WTC11 (cell line): ENCODE results near the gene PRXL2B. TPM values are rescaled to one million over a fixed set of nuclear protein-coding genes. Genes with fewer than 3 reads are reported as not detected.
A peak's percentile ranks its signal among the peaks of the same experiment; 100 is the strongest.

ENCODE experiments used
- ATAC-seq: fragments of 200-7000 bp; cut with Tn5 transposase; 2 replicates; pipeline ENCODE4 v1.10.0; 2021; ENCODE audit warnings: mild to moderate bottlenecking, moderate library complexity
- CTCF ChIA-PET: fragments of 300-600 bp; sonication (Branson Sonifier 250); formaldehyde crosslinking; loops from one replicate; lab custom pipeline; 2021; ENCODE audit warnings: antibody characterized with exemption; lab: Charles Lee
- POLR2A ChIA-PET: fragments of 350-600 bp; sonication (Branson Sonifier 250); formaldehyde crosslinking; loops from one replicate; lab custom pipeline; 2021; ENCODE audit warnings: antibody characterized with exemption; lab: Charles Lee
- DNase-seq: peaks from one replicate; pipeline ENCODE4 v3.0.0; 2021; ENCODE audit warnings: low spot score
- H3K27ac Mint-ChIP-seq: 2 replicates; pipeline ENCODE4 v1.8.0; 2021; ENCODE audit warnings: mixed read lengths
- H3K27me3 Mint-ChIP-seq: 2 replicates; pipeline ENCODE4 v1.8.0; 2021; ENCODE audit warnings: low read depth, mild to moderate bottlenecking, moderate library complexity, mixed read lengths
- H3K36me3 Mint-ChIP-seq: 2 replicates; pipeline ENCODE4 v1.8.0; 2021; ENCODE audit warnings: mixed read lengths
- H3K4me1 Mint-ChIP-seq: 2 replicates; pipeline ENCODE4 v1.8.0; 2022; ENCODE audit warnings: mixed read lengths
- H3K4me3 Mint-ChIP-seq: 2 replicates; pipeline ENCODE4 v1.8.0; 2021; ENCODE audit warnings: mild to moderate bottlenecking, moderate library complexity, mixed read lengths
- H3K9me3 Mint-ChIP-seq: 2 replicates; pipeline ENCODE4 v1.8.0; 2021; ENCODE audit warnings: mixed read lengths
- JAZF1 ChIP-seq: fragments of 250-450 bp; sonication (Bioruptor Pico); IDR thresholded peaks from 2 replicates; pipeline ENCODE4 v1.9.0; 2021; ENCODE audit warnings: moderate library complexity, mild to moderate bottlenecking, inconsistent platforms
- JUN ChIP-seq: sonication (generic); formaldehyde crosslinking; IDR thresholded peaks from 2 replicates; pipeline ENCODE4 v1.8.0; 2023; ENCODE audit warnings: mild to moderate bottlenecking, missing genetic modification reagents
- NFE2L1 ChIP-seq: sonication (generic); formaldehyde crosslinking; IDR thresholded peaks from 2 replicates; pipeline ENCODE4 v1.8.1; 2023; ENCODE audit warnings: missing genetic modification reagents
- SP1 ChIP-seq: sonication (generic); formaldehyde crosslinking; conservative IDR thresholded peaks from 2 replicates; pipeline ENCODE4 v1.8.1; 2022; ENCODE audit warnings: missing genetic modification reagents
- ZNF138 ChIP-seq: sonication (generic); formaldehyde crosslinking; conservative IDR thresholded peaks from 2 replicates; pipeline ENCODE4 v1.8.1; 2022; ENCODE audit warnings: mild to moderate bottlenecking, moderate library complexity, missing genetic modification reagents
- ZNF317 ChIP-seq: sonication (generic); formaldehyde crosslinking; IDR thresholded peaks from 2 replicates; pipeline ENCODE4 v1.8.1; 2023; ENCODE audit warnings: low read depth, mild to moderate bottlenecking, moderate library complexity, missing genetic modification reagents, borderline replicate concordance
- ZNF396 ChIP-seq: fragments of 250-450 bp; sonication (Bioruptor Pico); IDR thresholded peaks from 2 replicates; pipeline ENCODE4 v1.8.0; 2021; ENCODE audit warnings: mild to moderate bottlenecking, moderate library complexity, borderline replicate concordance
- total RNA-seq: library from RNA; stranded (reverse); gene quantifications from 3 replicates; pipeline ENCODE4 v1.2.3, GENCODE V29; 2021
- TF ChIP-seq, protein P1 (sequence below): sonication (generic); formaldehyde crosslinking; IDR thresholded peaks from 2 replicates; pipeline ENCODE4 v1.8.1; 2022; ENCODE audit warnings: low read depth, mild to moderate bottlenecking, moderate library complexity, missing genetic modification reagents, borderline replicate concordance
- TF ChIP-seq, protein P2 (sequence below): sonication (generic); formaldehyde crosslinking; IDR thresholded peaks from 2 replicates; pipeline ENCODE4 v1.8.0; 2022; ENCODE audit warnings: mild to moderate bottlenecking, missing genetic modification reagents
- TF ChIP-seq, protein P3 (sequence below): sonication (generic); formaldehyde crosslinking; IDR thresholded peaks from 2 replicates; pipeline ENCODE4 v1.8.1; 2023; ENCODE audit warnings: mild to moderate bottlenecking, missing genetic modification reagents, moderate library complexity
- TF ChIP-seq, protein P4 (sequence below): sonication (generic); formaldehyde crosslinking; IDR thresholded peaks from 2 replicates; pipeline ENCODE4 v1.8.1; 2022; ENCODE audit warnings: mild to moderate bottlenecking, moderate library complexity, missing genetic modification reagents
- TF ChIP-seq, protein P5 (sequence below): fragments of 250-450 bp; sonication (Bioruptor Pico); IDR thresholded peaks from 2 replicates; pipeline ENCODE4 v1.9.0; 2021; ENCODE audit warnings: mild to moderate bottlenecking, borderline replicate concordance

PRXL2B gene
- total RNA-seq, 1 experiment from 2014 or later, result 50.3 TPM

DNA sequence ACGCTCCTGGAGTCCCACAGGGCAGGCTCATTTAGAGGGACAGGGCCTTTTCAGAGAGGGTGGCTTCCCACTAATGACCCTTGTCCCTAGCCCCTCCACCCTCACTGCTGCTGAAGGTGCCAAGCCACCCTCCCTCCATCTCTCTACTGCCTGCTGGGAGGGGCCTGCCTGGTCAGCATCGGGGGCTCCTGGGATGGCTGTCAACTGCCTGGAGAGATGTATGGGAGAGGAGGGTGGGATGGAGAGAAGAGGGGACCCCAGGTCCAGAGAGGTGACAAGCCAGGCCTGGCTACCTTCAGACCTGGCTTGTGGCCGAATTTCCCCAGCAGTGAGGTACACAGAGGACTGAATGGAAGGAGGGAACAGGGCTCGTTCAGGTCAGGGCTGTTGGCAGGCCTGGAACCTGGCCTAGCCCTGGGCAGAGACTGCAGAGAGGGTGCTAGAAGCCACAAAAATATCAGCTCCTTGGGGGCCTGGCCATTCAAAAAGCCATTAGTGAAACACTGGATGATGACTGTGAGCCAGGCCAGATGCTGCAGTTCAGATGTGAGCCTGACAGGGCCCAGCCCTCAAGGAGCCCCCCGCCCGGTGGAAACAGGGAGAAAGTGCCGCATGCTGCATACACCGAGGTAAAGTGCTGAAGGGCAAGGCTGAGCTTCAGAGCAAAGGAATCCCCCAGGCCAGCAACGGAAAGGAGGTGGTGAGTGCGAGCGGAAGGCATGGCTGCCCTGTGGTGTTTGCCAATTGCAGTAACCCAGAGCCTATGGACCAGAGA is 26.2 kb downstream of the PRXL2B start:
- Mint-ChIP-seq H3K36me3 (peaks cover 27% of the 10 kb centered on the region), H3K4me3 (no peak overlapping the region), H3K9me3 (peaks cover 51% of the 10 kb centered on the region), H3K4me1 (peaks cover under 1% of the 10 kb centered on the region; the same call in 1 of the 2 replicates), H3K27me3 (peaks cover 14% of the 10 kb centered on the region), H3K27ac (no peak overlapping the region)
- POLR2A ChIA-PET, result no interaction called here
- DNase-seq (peak; percentile 9), ATAC-seq (no peak)
- CTCF ChIA-PET, result no interaction called here
- no peak for TF ChIP-seq ZNF396 (CRISPR knock-in tag)
- TF ChIP-seq, protein P1, sequence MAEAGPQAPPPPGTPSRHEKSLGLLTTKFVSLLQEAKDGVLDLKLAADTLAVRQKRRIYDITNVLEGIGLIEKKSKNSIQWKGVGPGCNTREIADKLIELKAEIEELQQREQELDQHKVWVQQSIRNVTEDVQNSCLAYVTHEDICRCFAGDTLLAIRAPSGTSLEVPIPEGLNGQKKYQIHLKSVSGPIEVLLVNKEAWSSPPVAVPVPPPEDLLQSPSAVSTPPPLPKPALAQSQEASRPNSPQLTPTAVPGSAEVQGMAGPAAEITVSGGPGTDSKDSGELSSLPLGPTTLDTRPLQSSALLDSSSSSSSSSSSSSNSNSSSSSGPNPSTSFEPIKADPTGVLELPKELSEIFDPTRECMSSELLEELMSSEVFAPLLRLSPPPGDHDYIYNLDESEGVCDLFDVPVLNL (CRISPR knock-in tag), result no peak
- TF ChIP-seq NFE2L1 (CRISPR knock-in tag), result no peak
- TF ChIP-seq, protein P2, sequence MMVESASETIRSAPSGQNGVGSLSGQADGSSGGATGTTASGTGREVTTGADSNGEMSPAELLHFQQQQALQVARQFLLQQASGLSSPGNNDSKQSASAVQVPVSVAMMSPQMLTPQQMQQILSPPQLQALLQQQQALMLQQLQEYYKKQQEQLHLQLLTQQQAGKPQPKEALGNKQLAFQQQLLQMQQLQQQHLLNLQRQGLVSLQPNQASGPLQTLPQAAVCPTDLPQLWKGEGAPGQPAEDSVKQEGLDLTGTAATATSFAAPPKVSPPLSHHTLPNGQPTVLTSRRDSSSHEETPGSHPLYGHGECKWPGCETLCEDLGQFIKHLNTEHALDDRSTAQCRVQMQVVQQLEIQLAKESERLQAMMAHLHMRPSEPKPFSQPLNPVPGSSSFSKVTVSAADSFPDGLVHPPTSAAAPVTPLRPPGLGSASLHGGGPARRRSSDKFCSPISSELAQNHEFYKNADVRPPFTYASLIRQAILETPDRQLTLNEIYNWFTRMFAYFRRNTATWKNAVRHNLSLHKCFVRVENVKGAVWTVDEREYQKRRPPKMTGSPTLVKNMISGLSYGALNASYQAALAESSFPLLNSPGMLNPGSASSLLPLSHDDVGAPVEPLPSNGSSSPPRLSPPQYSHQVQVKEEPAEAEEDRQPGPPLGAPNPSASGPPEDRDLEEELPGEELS, result no peak
- no peak for TF ChIP-seq ZNF138 (CRISPR knock-in tag)
- no peak for TF ChIP-seq ZNF317 (CRISPR knock-in tag)
- TF ChIP-seq SP1 (CRISPR knock-in tag), result no peak
- TF ChIP-seq JAZF1 (CRISPR knock-in tag), result no peak
- TF ChIP-seq JUN (CRISPR knock-in tag), result no peak

DNA sequence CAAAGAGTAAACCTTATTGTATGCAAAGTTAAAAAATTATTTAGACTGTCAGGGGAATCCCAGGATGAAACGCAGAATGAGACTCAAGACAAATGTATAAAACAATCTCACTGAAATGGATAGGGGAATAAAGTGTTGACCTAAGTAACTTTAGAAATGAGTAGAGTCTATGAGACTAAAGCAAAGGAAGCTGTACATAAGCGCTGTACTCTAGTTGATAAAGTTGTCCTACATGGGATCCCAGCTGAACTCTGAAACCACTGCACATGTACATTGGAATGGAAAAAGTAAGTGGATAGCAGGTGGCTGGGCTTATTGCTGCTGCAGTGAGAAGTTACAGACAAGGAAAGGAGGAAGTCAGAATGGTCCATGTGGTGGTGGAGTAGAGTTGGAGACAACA is 27.6 kb downstream of the PRXL2B start:
- Mint-ChIP-seq H3K4me1 (peaks cover 5% of the 10 kb centered on the region), H3K27me3 (peaks cover 22% of the 10 kb centered on the region), H3K36me3 (peaks cover 25% of the 10 kb centered on the region), H3K27ac (no peak overlapping the region), H3K4me3 (no peak overlapping the region), H3K9me3 (peaks cover 58% of the 10 kb centered on the region)
- no peak for ATAC-seq
- ChIA-PET CTCF (no interaction called here), POLR2A (no interaction called here)
- TF ChIP-seq, protein P3, sequence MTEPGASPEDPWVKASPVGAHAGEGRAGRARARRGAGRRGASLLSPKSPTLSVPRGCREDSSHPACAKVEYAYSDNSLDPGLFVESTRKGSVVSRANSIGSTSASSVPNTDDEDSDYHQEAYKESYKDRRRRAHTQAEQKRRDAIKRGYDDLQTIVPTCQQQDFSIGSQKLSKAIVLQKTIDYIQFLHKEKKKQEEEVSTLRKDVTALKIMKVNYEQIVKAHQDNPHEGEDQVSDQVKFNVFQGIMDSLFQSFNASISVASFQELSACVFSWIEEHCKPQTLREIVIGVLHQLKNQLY (CRISPR knock-in tag), result no peak
- TF ChIP-seq, protein P4, sequence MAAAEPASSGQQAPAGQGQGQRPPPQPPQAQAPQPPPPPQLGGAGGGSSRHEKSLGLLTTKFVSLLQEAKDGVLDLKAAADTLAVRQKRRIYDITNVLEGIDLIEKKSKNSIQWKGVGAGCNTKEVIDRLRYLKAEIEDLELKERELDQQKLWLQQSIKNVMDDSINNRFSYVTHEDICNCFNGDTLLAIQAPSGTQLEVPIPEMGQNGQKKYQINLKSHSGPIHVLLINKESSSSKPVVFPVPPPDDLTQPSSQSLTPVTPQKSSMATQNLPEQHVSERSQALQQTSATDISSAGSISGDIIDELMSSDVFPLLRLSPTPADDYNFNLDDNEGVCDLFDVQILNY (CRISPR knock-in tag), result no peak
- TF ChIP-seq, protein P5, sequence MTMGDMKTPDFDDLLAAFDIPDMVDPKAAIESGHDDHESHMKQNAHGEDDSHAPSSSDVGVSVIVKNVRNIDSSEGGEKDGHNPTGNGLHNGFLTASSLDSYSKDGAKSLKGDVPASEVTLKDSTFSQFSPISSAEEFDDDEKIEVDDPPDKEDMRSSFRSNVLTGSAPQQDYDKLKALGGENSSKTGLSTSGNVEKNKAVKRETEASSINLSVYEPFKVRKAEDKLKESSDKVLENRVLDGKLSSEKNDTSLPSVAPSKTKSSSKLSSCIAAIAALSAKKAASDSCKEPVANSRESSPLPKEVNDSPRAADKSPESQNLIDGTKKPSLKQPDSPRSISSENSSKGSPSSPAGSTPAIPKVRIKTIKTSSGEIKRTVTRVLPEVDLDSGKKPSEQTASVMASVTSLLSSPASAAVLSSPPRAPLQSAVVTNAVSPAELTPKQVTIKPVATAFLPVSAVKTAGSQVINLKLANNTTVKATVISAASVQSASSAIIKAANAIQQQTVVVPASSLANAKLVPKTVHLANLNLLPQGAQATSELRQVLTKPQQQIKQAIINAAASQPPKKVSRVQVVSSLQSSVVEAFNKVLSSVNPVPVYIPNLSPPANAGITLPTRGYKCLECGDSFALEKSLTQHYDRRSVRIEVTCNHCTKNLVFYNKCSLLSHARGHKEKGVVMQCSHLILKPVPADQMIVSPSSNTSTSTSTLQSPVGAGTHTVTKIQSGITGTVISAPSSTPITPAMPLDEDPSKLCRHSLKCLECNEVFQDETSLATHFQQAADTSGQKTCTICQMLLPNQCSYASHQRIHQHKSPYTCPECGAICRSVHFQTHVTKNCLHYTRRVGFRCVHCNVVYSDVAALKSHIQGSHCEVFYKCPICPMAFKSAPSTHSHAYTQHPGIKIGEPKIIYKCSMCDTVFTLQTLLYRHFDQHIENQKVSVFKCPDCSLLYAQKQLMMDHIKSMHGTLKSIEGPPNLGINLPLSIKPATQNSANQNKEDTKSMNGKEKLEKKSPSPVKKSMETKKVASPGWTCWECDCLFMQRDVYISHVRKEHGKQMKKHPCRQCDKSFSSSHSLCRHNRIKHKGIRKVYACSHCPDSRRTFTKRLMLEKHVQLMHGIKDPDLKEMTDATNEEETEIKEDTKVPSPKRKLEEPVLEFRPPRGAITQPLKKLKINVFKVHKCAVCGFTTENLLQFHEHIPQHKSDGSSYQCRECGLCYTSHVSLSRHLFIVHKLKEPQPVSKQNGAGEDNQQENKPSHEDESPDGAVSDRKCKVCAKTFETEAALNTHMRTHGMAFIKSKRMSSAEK (CRISPR knock-in tag), result no peak
- DNase-seq, result no peak
